ENCODE measurements around the gene SUB1.
"Not testable (repeated sequence)": the region's sequence is repeated elsewhere in the genome, so short reads cannot be mapped to it uniquely, and the experiment has no call there.

The SUB1 gene

DNA sequence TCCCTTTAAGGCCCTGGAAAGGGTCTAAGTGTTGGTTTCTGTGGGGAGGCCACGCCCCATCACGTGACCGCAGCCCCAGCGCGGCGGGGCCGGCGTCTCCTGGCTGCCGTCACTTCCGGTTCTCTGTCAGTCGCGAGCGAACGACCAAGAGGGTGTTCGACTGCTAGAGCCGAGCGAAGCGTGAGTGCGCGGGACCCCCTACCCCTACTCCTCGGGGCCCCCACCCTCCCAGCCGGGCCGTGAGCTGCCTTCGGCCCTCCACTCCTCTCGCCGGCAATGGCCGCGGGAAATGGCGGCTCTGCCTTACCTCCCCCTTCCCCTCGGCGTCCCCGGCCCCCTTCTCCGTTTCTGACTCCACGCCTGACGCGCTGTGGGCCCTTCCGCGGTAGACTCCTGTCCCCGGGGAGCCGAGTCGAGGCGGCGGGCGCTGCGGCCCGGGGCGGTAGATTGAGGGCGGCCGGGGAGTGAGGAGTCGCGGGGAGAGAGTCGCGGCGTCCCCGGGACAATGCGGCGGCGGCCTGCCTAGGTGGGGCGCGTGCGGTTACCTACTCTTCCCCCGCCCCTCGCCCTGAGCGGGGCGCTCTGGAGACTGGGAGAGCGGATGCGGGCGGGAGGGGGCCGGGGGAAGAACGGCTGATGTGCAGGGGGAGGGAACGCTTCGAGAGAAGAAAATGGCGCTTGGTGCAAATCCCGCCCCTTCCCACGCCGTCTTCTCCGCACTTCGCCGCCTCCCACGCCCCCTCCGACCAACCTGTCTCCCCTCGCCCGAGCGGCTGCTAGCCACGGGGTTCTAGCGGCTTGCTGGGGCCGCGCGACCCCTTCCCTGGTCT is at the start of gene SUB1:
TSS of gene SUB1 (plus strand) at position 112 of the 830 bp plus-strand sequence. CDS start 2,956 bp downstream, outside the sequence.
- peak; percentile 90 for DNase-seq (ENCODE audit: low read depth)

DNA sequence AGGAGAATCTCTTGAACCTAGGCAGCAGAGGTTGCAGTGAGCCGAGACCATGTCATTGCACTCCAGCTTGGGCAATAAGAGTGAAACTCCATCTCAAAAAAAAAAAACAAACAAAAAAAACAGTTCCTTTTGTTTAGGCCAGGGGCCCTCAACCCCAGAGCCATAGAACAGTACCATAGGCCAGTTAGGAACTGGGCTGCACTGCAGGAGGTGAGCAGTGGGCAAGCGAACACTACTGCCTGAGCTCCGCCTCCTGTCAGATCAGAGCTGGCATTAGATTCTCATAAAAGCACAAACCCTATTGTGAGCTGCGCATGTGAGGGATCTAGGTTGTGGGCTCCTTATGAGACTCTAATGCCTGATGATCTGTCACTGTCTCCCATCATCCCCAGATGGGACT is 49.1 kb upstream of the SUB1 start:
- no peak for DNase-seq (ENCODE audit: low read depth)

DNA sequence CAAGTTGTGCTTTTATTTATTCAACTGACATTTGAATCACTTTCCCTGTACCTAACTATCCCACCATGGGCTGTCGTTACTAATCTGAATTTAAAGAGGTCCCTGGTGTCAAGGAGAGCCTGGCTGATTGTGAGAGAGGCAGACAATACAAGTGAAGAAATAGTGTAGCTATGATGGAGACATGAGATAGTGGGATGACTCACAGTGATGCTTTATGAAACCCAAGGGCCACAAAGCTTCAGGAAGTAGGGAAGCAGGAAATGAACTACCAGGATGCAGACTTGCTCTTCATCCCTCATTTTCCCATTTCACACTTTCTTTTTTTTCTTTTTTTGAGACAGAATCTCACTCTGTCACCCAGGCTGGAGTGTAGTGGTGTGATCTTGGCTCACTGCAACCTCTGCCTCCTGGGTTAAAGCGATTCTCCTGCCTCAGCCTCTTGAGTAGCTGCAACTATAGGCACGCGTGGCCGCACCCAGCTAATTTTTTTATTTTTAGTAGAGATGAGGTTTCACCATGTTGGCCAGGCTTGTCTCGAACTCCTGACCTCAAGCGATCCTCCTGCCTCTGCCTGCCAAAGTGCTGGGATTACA is 47.8 kb upstream of the SUB1 start:
- DNase-seq (ENCODE audit: low read depth): not testable (repeated sequence)

DNA sequence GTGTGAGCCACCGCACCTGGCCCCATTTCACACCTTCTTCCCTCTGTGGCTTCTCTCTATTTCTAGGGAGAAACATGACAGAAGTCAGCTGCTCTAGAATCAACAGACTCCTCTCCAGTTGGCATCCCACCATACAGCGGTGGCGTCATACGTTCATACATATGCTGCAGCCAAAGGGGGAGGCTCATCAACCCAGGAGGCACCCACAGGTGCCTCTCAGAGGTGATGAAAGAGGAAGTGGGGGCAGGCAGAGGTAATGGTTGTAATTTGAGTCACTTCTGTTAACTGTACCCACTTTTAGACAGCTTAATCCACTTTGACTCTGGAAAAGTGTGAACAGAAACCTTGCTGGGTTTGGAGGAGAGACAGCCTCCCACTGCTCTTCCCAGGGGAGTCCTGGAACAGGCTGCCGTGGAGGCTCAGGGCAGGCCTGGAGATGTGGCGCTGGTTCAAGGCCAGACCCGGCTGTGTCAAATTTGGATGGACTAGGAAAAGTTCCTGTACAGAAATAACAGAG is 47.3 kb upstream of the SUB1 start:
- DNase-seq (ENCODE audit: low read depth): peak; percentile 17

DNA sequence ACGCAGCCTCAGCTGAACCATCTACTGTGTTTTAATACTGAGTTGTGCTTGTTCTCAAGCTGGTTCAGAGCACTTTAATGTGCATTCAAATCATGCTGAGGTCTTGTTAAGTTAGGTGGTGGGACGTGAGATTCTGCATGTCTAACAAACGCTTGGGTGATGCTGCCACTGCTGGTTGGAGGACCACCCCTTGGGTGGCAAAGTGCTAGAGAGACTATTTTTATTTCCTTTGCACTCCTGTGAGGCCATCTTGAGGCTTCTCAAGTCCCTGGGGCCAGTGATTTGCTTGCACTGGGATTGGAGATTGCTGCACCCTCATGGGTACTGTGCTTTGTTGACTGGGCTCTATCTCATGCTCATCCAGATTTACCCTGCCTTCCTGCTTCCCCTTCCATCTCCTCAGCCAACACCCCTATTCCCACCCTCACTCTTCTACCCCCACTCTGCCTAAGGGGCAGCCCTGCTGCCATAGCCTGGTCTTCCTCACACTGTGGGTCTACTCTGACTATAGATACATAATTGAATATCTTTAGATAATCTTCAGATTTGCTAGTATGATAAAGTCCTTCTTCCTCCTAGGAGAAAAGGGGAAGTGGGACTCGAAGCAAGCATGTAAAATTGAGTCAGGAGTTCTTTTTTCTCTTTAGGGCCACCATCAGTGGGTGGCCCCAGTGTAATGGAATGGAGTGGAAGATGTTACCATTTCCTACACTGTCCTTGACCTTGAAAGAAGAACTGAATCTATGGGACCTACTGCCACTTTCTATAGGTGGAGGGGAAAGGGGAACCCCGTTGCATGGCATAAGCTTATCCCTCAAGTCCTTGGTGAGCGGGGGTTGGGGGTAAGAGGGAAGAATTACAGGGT is 45.1 kb upstream of the SUB1 start:
- DNase-seq (ENCODE audit: low read depth): no peak

DNA sequence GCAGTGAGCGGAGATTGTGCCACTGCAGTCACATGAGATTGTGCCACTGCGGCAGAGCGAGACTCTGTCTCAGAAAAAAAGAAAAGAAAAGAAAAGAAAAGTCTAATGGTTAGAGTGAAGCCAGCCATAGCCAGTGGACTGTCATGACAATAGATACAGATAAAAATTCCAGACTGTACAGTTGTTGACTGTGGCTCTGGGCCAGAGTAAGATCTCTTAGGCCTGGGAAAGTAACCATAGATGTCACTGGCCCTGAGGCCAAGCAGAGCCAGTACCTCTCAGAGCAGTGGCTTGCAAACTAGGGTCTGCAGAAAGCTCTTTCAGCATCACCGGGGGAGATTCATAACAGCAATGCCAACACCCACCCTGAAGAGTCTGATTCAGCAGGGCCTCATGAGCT is 44.1 kb upstream of the SUB1 start:
- no peak for DNase-seq (ENCODE audit: low read depth)

DNA sequence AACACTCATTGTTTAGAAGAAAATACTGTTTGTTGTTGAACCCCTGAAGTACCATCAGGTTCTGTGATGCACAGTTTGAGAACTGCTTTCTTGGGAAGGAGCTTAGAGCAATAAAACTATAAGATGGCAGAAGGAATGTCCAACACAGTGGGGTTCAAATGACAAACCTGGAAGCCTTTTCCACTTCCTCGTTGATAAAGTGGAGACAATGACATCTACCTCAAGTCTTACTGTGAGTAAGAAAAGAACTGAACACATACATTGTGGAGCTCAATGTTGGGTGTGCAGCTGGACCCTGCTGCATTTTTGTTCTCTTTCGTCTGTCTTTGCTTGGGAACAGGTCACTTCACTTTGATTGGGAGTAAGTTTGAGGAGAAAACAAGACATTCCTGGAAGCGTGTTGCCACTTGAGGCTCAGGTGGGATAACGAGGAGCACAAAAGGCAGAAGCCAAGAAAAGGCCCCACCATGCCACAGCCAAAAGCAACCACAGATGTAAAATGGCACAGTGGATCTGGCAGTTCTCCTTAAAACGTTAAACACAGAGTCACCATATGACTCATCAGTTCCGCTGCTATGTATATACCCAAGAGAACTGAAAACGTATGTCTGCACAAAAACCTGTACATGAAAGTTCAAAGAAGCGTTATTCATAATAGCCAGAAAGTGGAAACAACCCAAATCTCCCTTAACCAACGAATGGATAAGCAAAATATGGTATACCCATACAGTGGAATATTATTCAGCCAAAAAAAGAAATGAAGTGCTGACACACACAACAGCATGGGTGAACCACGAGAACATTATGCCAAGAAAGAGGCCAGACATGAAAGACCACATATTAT is 42.9 kb upstream of the SUB1 start:
- DNase-seq (ENCODE audit: low read depth): no peak

DNA sequence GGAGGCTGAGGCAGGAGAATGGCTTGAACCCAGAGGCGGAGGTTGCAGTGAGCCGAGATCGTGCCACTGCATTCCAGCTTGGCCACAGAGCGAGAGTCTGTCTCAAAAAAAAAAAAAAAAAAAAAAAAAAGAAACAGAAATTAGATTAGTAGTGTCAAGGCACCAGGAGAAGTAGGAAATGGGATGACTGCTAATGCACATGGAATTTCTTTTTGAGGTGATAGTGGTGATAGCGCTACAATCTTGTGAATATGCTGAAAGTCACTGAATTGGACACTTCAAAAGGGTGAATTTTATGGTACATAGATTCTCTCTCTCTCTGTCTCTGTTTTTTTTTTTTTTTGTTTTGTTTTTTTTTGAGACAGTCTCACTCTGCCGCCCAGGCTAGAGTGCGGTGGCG is 42.1 kb upstream of the SUB1 start:
- no peak for DNase-seq (ENCODE audit: low read depth)

DNA sequence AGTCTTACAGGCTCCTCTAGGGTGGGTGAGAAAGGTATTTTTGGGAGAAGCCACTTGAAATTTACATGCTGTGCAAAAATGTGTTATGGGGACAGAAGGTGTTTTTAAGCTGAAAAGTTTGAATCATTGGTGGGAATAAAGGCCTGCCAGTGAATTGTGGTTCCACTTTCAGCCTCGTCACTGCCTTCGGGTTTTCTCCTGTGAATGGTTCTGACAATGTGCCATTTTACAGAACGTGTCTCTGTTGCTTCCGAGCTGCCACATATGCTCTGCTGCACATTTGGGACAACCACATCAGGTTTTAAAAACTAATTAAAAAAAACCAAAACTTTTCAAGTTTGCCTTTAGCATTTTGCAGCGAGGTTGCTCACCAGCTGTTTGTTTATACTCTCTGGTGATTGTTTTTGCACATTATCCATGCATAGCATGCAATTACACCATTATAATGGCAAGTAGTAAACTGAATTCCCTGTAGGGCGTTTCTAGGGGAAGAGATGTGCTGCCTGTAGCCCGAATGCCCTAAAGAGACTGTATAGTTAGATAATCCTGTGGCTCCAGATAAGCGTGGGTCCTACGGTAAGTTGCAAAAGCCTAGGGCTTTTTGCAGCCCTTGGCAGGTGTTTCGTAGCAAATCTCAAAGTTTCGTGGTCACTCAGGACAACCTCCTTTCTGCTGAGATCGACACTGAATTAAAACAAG is 40.1 kb upstream of the SUB1 start:
- DNase-seq (ENCODE audit: low read depth): no peak

DNA sequence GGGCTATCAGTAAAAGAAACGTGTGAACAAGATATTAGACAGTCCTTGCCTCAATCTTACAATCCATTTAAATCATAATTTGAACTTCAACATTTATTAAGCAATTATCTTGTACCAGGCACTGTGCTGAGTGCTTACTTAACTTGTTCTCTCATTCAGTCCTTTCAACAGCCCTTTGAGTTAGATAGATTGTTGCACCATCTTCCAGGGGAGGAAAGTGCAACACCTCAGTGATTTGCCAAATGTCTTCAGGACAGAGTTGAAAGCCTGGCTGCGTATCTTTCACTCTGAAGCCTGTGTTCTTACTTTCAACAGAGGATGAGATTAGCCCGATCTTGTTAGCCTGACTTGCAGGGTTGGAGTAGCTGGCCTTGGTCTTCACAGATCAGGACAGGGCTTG is 34.2 kb upstream of the SUB1 start:
- no peak for DNase-seq (ENCODE audit: low read depth)

DNA sequence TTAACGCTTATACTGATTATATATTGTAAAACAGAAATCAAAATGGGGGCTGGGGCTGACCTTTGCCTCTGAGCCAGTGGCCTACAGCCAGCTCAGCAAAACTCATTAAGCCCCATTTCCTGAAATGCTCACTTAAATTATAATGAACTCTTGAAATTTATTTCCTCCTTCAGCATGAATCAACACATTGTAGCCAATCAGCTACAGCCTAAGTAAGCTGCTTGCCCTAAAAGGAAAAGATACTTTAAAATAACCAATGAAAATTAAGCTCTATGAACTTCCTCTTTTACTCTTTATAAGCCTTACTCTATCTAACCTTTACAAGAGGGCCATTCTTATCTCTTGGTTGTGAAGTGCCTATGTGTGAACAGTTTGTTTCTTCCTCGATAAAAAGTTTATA is 33.5 kb upstream of the SUB1 start:
- DNase-seq (ENCODE audit: low read depth): no peak

DNA sequence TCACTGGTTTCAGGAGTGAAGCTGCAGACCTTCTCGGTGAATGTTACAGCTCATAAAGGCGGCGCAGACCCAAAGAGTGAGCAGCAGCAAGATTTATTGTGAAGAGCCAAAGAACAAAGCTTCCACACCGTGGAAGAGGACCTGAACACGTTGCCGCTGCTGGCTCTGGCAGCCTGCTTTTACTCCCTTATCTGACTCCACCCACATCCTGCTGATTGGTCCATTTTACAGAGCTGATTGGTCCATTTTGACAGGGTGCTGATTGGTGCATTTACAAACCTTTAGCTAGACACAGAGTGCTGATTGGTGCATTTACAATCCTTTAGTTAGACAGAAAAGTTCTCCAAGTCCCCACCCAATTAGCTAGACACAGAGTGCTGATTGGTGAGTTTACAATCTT is 32.9 kb upstream of the SUB1 start:
- DNase-seq (ENCODE audit: low read depth): not testable (repeated sequence)

DNA sequence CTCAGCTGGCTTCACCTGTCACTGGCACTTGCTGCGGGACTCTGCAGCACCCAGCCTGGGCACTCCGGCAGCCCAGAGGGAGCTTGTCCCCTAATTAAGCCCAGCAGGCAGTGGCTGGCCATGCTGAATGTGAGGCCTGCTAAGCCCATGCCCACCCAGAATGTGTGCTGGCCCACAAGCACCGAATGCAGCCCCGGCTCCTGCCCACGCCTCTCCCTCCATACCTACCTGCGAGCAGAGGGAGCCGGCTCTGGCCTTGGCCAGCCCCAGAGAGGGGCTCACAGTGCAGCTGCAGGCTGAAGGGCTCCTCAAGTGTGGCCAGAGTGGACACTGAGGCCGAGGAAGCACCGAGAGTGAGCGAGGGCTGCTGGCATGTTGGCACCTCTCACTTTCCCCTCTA is 32.4 kb upstream of the SUB1 start:
- no peak for DNase-seq (ENCODE audit: low read depth)

DNA sequence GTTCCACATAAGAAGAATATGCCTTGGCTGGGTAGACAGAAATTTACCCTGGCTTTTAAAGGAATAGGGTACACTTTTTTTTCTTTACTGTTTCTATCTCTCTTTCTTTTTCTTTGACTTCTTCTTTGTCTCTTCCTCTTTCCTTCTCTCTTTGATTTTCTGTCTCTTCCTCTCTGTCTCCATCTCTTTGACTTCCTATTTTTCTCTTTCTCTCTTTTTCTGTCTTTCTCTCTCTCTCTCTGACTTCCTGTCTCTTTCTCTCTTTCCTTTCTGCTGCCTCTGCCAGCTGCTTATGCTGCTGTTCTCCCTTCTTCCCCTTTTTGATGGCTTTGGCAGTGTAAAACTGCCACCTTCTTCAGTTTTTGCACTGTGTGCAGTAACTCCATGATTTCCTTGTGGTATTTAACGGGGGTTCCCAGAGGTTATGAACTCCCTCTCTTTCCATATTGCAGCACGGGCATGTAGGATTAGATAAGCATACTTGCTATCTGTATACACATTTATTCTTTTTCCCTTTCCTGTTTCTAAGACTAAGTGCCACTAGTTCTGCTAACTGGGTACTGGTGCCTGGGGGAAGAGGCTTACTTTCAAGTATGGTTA is 31.1 kb upstream of the SUB1 start:
- DNase-seq (ENCODE audit: low read depth): not testable (repeated sequence)

DNA sequence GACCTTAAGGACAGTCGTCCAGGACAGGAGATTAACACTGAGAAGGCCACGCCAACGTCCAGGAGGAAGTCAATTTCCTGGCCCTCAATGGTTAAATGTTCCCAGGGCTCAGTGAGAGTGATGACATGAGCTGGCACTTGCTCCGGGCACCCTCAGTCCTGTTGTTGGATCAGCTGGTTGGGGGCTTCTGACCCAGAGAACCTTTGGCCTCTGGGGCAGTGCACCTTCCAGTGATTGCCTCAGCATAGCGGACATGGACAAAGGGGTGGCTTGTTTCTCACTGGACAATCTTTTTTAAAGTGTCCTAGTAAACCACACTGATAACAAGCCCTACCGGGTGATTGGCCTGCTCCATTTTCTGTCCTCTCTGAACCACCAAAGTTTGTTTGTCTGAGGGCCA is 28.8 kb upstream of the SUB1 start:
- not testable (repeated sequence) for DNase-seq (ENCODE audit: low read depth)

DNA sequence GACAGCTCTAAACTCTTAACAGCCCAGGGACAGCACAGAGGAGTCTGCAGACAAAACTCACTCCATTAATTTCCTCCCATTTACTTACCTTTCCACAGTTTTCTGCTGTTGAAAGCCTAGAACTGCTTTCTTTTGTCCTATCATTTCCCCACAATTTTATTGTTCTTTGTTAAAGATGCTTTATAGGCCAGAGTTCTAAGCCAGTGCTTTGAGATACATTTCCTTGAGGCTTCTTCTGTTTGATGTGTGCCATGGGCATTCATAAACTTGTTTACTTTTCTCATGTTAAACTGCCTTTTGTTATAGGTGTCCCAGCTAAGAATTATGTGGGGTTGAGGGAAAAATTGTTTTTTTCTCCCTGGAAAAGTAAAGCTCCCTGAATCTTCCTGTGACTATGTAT is 25.9 kb upstream of the SUB1 start:
- no peak for DNase-seq (ENCODE audit: low read depth)

DNA sequence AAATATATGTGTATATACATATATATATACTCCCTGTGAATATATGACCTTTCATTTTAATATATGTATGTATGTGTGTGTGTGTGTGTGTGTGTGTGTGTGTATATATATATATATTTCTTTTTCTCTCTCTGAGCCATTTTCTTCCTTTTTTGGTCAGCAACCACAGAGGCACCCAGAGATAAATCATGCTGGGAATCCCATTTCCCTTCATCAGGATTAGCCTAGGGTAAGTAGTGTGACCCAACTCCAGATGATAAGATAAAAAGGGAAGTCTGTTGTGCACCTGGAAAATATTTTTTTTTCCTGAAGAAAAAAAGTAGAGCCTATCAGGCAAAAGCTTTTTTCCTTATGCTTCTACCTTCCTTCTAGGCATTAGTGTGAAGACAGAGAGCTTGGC is 25.4 kb upstream of the SUB1 start:
- DNase-seq (ENCODE audit: low read depth): no peak

DNA sequence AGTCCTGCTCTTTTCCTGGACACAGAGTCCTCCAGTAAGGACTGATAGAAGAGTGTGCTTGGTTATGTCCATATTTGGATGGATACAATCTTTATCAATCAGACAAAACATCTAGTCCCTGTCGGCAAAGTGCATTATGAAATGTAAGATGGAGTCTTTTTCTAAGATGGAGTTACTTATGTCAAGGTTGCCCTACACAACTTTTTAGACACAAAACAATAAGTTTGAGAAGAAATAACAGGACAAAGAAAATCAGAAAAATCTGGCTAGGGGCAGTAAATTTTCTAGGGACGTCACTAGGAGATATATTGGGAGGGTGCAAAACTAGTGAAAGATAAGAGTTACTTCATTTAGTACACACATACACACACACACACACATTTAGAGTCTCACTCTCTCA is 23.3 kb upstream of the SUB1 start:
- DNase-seq (ENCODE audit: low read depth): no peak

DNA sequence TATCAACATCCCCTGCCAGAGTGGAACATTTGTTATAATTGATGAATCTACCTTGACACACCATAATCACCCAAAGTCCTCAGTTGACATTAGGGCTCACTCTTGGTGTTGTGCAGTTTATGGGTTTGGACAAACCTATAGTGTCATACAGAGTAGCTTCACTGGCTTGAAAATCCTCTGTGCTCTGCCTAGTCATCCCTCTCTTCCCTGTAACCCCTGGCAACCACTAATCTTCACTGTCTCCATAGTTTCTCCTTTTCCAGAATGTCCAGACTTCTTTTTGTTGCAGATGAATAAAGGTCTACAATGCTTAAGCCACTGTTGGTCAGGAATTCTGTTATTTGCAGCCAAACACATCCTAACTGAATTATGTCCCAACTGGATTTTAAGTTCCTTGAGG is 22.5 kb upstream of the SUB1 start:
- no peak for DNase-seq (ENCODE audit: low read depth)

DNA sequence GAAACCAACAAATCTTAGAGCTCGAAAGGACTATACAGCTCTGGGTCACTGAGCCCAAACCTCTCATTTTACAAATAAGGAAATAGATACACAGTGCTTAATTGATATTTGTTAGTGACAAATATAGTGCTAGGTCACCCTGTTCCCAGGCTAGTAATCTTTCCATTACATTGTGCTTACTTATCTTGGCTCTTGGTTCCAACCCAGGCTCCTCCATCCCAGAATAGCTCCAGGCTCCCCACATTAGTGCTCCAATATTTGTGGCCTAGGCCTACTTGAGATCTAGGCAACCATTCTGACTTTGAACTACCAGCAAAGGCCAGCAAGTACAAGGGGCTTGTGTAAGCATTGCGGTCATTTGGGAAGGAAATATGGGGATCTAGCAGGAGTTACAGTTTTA is 21.7 kb upstream of the SUB1 start:
- no peak for DNase-seq (ENCODE audit: low read depth)

DNA sequence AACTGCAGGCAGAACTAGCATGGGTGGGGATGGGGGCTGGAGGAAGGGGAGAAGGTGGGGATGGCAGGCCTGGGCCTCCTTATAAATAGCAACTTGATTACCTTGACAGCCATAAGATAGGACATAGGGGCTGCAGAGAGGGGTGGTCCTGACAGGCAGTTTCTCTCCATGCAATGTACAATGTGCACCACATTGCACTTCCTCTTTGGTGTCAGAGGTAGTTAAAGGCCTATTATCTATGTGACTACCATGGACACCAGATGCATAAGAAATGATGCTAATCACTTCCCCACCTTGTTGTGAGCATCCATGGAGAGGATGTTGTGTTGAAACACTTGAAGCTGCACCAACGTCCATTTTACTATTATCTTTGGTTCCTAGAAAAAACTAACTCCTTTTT is 20.2 kb upstream of the SUB1 start:
- DNase-seq (ENCODE audit: low read depth): no peak
